Neural cell (in vitro differentiated cells): ENCODE data around the gene TDRD12. TPM values are rescaled to one million over a fixed set of nuclear protein-coding genes. Genes with fewer than 3 reads are reported as not detected.

Experiments used
- H2AFZ ChIP-seq: fragments of 200-600, 300-800 bp; sonication (generic), shearing (Covaris generic); 2 replicates; pipeline ENCODE4 v1.6.0; 2014; ENCODE audit warnings: low read depth, mild to moderate bottlenecking, antibody characterized with exemption, low read length, moderate library complexity
- H3F3A ChIP-seq: fragments of 200-600 bp; shearing (Covaris generic); 2 replicates; pipeline ENCODE4 v1.6.1; 2016; ENCODE audit warnings: mild to moderate bottlenecking, moderate library complexity, mixed read lengths, antibody characterized with exemption, low read length; ENCODE audit not compliant: insufficient read depth, poor library complexity, severe bottlenecking
- H3K27ac ChIP-seq: fragments of 200-600, 300-800 bp; sonication (generic), shearing (Covaris generic); 2 replicates; pipeline ENCODE4 v1.5.1; 2014; ENCODE audit warnings: mild to moderate bottlenecking, low read length, moderate library complexity
- H3K27me3 ChIP-seq: fragments of 300-800, 200-600 bp; sonication (generic), shearing (Covaris generic); 2 replicates; pipeline ENCODE4 v1.6.0; 2014; ENCODE audit warnings: mild to moderate bottlenecking, low read depth, low read length, moderate library complexity; ENCODE audit not compliant: insufficient read depth
- H3K36me3 ChIP-seq: fragments of 300-800, 200-600 bp; sonication (generic), shearing (Covaris generic); 2 replicates; pipeline ENCODE4 v1.5.1; 2014; ENCODE audit warnings: mild to moderate bottlenecking, antibody characterized with exemption, low read length, moderate library complexity; ENCODE audit not compliant: insufficient read depth
- H3K4me2 ChIP-seq: fragments of 300-800, 200-600 bp; sonication (generic), shearing (Covaris generic); 2 replicates; pipeline ENCODE4 v1.6.0; 2014; ENCODE audit warnings: mild to moderate bottlenecking, low read length
- H3K4me3 ChIP-seq: fragments of 300-800, 200-600 bp; sonication (generic), shearing (Covaris generic); 2 replicates; pipeline ENCODE4 v1.5.1; 2014; ENCODE audit warnings: mild to moderate bottlenecking, low read length, moderate library complexity
- H3K79me2 ChIP-seq: fragments of 200-600 bp; shearing (Covaris generic); replicated peaks from 2 replicates; pipeline ENCODE4 v1.6.0; 2014; ENCODE audit warnings: mild to moderate bottlenecking, low read length, moderate library complexity; ENCODE audit not compliant: insufficient read depth
- H3K9ac ChIP-seq: fragments of 300-800, 200-600 bp; sonication (generic), shearing (Covaris generic); 2 replicates; pipeline ENCODE4 v1.6.1; 2016; ENCODE audit warnings: mild to moderate bottlenecking, low read length, mixed read lengths
- H3K9me2 ChIP-seq: fragments of 200-600 bp; shearing (Covaris generic); 2 replicates; pipeline ENCODE4 v1.6.1; 2016; ENCODE audit warnings: mild to moderate bottlenecking, low read length, mixed read lengths; ENCODE audit not compliant: insufficient read depth
- H3K9me3 ChIP-seq: fragments of 200-600, 300-800 bp; sonication (generic), shearing (Covaris generic); 2 replicates; pipeline ENCODE4 v1.6.1; 2016; ENCODE audit warnings: mild to moderate bottlenecking, mixed run types, low read length, moderate library complexity, mixed read lengths
- H4K20me1 ChIP-seq: fragments of 200-600 bp; shearing (Covaris generic); 2 replicates; pipeline ENCODE4 v1.6.1; 2016; ENCODE audit warnings: mild to moderate bottlenecking, mixed run types; ENCODE audit not compliant: insufficient read depth
- EP300 ChIP-seq: fragments of 450-650 bp; conservative IDR thresholded peaks from 2 replicates; pipeline ENCODE4 v1.6.1; 2014; ENCODE audit warnings: antibody characterized with exemption, mild to moderate bottlenecking, moderate library complexity; ENCODE audit not compliant: poor library complexity, severe bottlenecking
- EZH2 ChIP-seq: fragments of 200-600, 300-800 bp; shearing (Covaris generic), sonication (generic); IDR thresholded peaks from 2 replicates; pipeline ENCODE4 v1.6.1; 2014; ENCODE audit warnings: antibody characterized with exemption, low read length, borderline replicate concordance, mild to moderate bottlenecking; ENCODE audit not compliant: insufficient read depth, poor library complexity, severe bottlenecking
- MXI1 ChIP-seq: fragments of 450-650 bp; conservative IDR thresholded peaks from 2 replicates; pipeline ENCODE4 v1.6.1; 2014; ENCODE audit warnings: antibody characterized with exemption, mild to moderate bottlenecking; ENCODE audit not compliant: poor library complexity, severe bottlenecking
- POLR2AphosphoS5 ChIP-seq: IDR thresholded peaks from 2 replicates; pipeline ENCODE4 v1.6.1; 2012
- RAD21 ChIP-seq: fragments of 450-650 bp; conservative IDR thresholded peaks from 2 replicates; pipeline ENCODE4 v1.6.1; 2014; ENCODE audit warnings: antibody characterized with exemption, mild to moderate bottlenecking, moderate library complexity
- REST ChIP-seq: IDR thresholded peaks from 2 replicates; pipeline ENCODE4 v1.6.1; 2012; ENCODE audit warnings: borderline replicate concordance
- SMC3 ChIP-seq: fragments of 450-650 bp; conservative IDR thresholded peaks from 2 replicates; pipeline ENCODE4 v1.6.1; 2014; ENCODE audit warnings: antibody characterized with exemption, mild to moderate bottlenecking, moderate library complexity; ENCODE audit not compliant: poor library complexity
- TAF1 ChIP-seq: IDR thresholded peaks from 2 replicates; pipeline ENCODE4 v1.6.1; 2012; ENCODE audit warnings: low read depth
- polyA plus RNA-seq: library from polyadenylated mRNA; depleted of rRNA; stranded (reverse); fragments of >200 nt; gene quantifications from 2 replicates; pipeline ENCODE4 v1.2.3, GENCODE V29; 2014
- TF ChIP-seq, protein P1 (sequence below): fragments of 450-650 bp; IDR thresholded peaks from 2 replicates; pipeline ENCODE4 v1.5.1; 2014; ENCODE audit warnings: antibody characterized with exemption, mild to moderate bottlenecking, moderate library complexity; ENCODE audit not compliant: poor library complexity, severe bottlenecking

TDRD12 gene
- polyA plus RNA-seq, 1 donor from 2014 or later: 9.2 TPM

GRCh38 chr19:32682317-32682716 is 37.2 kb upstream of the TDRD12 start:
- H3K36me3 ChIP-seq: no peaks in the 10 kb centered on the region
- no peaks in the 10 kb centered on the region for H4K20me1 ChIP-seq
- H3K27ac ChIP-seq: no peak overlapping the region
- H3K4me2 ChIP-seq: no peak overlapping the region
- H3K4me3 ChIP-seq: no peak overlapping the region
- H3K79me2 ChIP-seq: no peaks in the 10 kb centered on the region
- TF ChIP-seq SMC3: no peak
- TF ChIP-seq POLR2AphosphoS5: no peak
- no peak for TF ChIP-seq REST
- no peak for TF ChIP-seq RAD21
- TF ChIP-seq EP300: no peak
- no peak for TF ChIP-seq TAF1
- TF ChIP-seq EZH2: no peak
- no peak for TF ChIP-seq MXI1
- TF ChIP-seq, protein P1, sequence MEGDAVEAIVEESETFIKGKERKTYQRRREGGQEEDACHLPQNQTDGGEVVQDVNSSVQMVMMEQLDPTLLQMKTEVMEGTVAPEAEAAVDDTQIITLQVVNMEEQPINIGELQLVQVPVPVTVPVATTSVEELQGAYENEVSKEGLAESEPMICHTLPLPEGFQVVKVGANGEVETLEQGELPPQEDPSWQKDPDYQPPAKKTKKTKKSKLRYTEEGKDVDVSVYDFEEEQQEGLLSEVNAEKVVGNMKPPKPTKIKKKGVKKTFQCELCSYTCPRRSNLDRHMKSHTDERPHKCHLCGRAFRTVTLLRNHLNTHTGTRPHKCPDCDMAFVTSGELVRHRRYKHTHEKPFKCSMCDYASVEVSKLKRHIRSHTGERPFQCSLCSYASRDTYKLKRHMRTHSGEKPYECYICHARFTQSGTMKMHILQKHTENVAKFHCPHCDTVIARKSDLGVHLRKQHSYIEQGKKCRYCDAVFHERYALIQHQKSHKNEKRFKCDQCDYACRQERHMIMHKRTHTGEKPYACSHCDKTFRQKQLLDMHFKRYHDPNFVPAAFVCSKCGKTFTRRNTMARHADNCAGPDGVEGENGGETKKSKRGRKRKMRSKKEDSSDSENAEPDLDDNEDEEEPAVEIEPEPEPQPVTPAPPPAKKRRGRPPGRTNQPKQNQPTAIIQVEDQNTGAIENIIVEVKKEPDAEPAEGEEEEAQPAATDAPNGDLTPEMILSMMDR: no peak
- H3K9ac ChIP-seq: no peak overlapping the region
- H2AFZ ChIP-seq: no peak overlapping the region
- H3K9me3 ChIP-seq: no peaks in the 10 kb centered on the region
- H3K27me3 ChIP-seq: peaks cover 6% of the 10 kb centered on the region
- H3K9me2 ChIP-seq: no peaks in the 10 kb centered on the region
- no peaks in the 10 kb centered on the region for H3F3A ChIP-seq

- Histone ChIP-seq H3K79me2 (no peaks in the 10 kb centered on the region), H3K4me2 (no peak overlapping the region), H3K27me3 (no peaks in the 10 kb centered on the region), H4K20me1 (no peaks in the 10 kb centered on the region), H3K9me2 (no peaks in the 10 kb centered on the region), H2AFZ (no peak overlapping the region), H3F3A (no peaks in the 10 kb centered on the region), H3K9ac (no peak overlapping the region), H3K36me3 (no peaks in the 10 kb centered on the region), H3K27ac (no peak overlapping the region), H3K9me3 (no peaks in the 10 kb centered on the region), H3K4me3 (no peak overlapping the region)
- TF ChIP-seq SMC3: no peak
Measured at GRCh38 chr19:32686847-32687475, 32.6 kb upstream of the TDRD12 start.

- H3F3A ChIP-seq: no peaks in the 10 kb centered on the region
- no peak overlapping the region for H3K9ac ChIP-seq
- H3K9me3 ChIP-seq: no peaks in the 10 kb centered on the region
- no peaks in the 10 kb centered on the region for H3K9me2 ChIP-seq
- no peaks in the 10 kb centered on the region for H3K79me2 ChIP-seq
- no peak overlapping the region for H3K4me3 ChIP-seq
- no peaks in the 10 kb centered on the region for H3K27me3 ChIP-seq
- no peak overlapping the region for H3K4me2 ChIP-seq
- H3K36me3 ChIP-seq: no peaks in the 10 kb centered on the region
- H3K27ac ChIP-seq: no peak overlapping the region
- H2AFZ ChIP-seq: no peak overlapping the region
- TF ChIP-seq, protein P1: no peak
- TF ChIP-seq MXI1 (no peak), EZH2 (no peak), EP300 (no peak), REST (no peak), TAF1 (no peak), SMC3 (no peak), RAD21 (no peak), POLR2AphosphoS5 (no peak)
- H4K20me1 ChIP-seq: no peaks in the 10 kb centered on the region
Measured at GRCh38 chr19:32687681-32688080, 31.9 kb upstream of the TDRD12 start.
